HL-60 (cell line): Measurements from ENCODE around the gene OR13C2.

Experiments
- CTCF ChIP-seq: IDR thresholded peaks from one replicate; pipeline ENCODE4 v1.5.1; 2011; ENCODE audit warnings: low read length, control low read depth, inconsistent platforms; ENCODE audit not compliant: insufficient read depth
- GABPA ChIP-seq: IDR thresholded peaks from 2 replicates; pipeline ENCODE4 v1.6.1; 2012; ENCODE audit warnings: low read depth
- POLR2AphosphoS5 ChIP-seq: IDR thresholded peaks from 2 replicates; pipeline ENCODE4 v1.6.1; 2012; ENCODE audit warnings: low read depth
- SPI1 ChIP-seq: IDR thresholded peaks from 2 replicates; pipeline ENCODE4 v1.6.1; 2012; ENCODE audit warnings: low read depth, mild to moderate bottlenecking, borderline replicate concordance
- TF ChIP-seq, protein P1 (sequence below): IDR thresholded peaks from 2 replicates; pipeline ENCODE4 v1.6.1; 2012; ENCODE audit warnings: low read depth; ENCODE audit not compliant: insufficient replicate concordance

DNA sequence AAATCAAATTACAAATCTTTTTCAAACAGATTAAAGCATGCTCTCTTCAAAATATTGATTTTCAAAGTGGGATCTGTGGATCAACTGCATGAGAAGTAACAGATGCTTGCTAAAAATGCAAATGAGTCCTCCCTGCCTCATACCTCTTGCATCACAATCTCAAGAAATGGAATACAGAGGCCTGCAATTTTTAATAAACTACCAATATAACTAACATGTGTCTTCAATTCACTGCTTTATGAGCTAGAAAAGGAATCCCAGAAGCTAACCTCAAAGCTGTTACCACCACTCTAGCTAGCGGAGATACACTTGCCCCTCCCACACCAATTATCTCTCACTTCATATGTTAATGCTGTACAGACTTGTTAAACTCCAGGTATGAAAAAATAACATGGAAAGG, 15.8 kb downstream of the OR13C2 start:
- TF ChIP-seq CTCF, result no peak
- TF ChIP-seq POLR2AphosphoS5, result no peak
- TF ChIP-seq, protein P1, sequence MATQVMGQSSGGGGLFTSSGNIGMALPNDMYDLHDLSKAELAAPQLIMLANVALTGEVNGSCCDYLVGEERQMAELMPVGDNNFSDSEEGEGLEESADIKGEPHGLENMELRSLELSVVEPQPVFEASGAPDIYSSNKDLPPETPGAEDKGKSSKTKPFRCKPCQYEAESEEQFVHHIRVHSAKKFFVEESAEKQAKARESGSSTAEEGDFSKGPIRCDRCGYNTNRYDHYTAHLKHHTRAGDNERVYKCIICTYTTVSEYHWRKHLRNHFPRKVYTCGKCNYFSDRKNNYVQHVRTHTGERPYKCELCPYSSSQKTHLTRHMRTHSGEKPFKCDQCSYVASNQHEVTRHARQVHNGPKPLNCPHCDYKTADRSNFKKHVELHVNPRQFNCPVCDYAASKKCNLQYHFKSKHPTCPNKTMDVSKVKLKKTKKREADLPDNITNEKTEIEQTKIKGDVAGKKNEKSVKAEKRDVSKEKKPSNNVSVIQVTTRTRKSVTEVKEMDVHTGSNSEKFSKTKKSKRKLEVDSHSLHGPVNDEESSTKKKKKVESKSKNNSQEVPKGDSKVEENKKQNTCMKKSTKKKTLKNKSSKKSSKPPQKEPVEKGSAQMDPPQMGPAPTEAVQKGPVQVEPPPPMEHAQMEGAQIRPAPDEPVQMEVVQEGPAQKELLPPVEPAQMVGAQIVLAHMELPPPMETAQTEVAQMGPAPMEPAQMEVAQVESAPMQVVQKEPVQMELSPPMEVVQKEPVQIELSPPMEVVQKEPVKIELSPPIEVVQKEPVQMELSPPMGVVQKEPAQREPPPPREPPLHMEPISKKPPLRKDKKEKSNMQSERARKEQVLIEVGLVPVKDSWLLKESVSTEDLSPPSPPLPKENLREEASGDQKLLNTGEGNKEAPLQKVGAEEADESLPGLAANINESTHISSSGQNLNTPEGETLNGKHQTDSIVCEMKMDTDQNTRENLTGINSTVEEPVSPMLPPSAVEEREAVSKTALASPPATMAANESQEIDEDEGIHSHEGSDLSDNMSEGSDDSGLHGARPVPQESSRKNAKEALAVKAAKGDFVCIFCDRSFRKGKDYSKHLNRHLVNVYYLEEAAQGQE, result no peak
- no peak for TF ChIP-seq GABPA
- no peak for TF ChIP-seq SPI1
